Upper lobe of right lung (tissue), 1 donor: ENCODE data around the gene KCNH4. TPM values are rescaled to one million over a fixed set of nuclear protein-coding genes. Genes with fewer than 3 reads are reported as not detected.

Experiments used
- ATAC-seq: fragments of 200-7000 bp; cut with Tn5 transposase; one replicate; pipeline ENCODE4 v1.9.1; 2020; ENCODE audit warnings: mild to moderate bottlenecking, moderate library complexity
- DNase-seq: peaks from one replicate; pipeline ENCODE4 v3.0.0-alpha.2; 2020
- H3K27ac ChIP-seq: fragments of 200-600 bp; one replicate; pipeline ENCODE4 v1.8.0; 2022
- H3K27me3 ChIP-seq: fragments of 200-600 bp; one replicate; pipeline ENCODE4 v1.8.0; 2022; ENCODE audit warnings: mild to moderate bottlenecking
- H3K36me3 ChIP-seq: fragments of 200-600 bp; one replicate; pipeline ENCODE4 v1.8.0; 2022
- H3K4me1 ChIP-seq: fragments of 200-600 bp; one replicate; pipeline ENCODE4 v1.8.0; 2022
- H3K4me3 ChIP-seq: fragments of 200-600 bp; one replicate; pipeline ENCODE4 v1.8.0; 2022; ENCODE audit warnings: mild to moderate bottlenecking
- H3K9me3 ChIP-seq: fragments of 200-600 bp; one replicate; pipeline ENCODE4 v1.8.0; 2022
- CTCF ChIP-seq: fragments of 200-600 bp; IDR thresholded peaks from one replicate; pipeline ENCODE4 v1.8.0; 2022; ENCODE audit warnings: antibody characterized with exemption
- intact Hi-C: fragments of 100-400 bp; cut with DNase I; formaldehyde crosslinking; loops from one replicate; pipeline ENCODE4 v1.11.0; 2022
- total RNA-seq: library from RNA; stranded (reverse); fragmentation: NEBNext Ultra II Directional; extraction: Animal tissue kit (Norgen Biotek cat#: 25700); gene quantifications from one replicate; pipeline ENCODE4 v1.2.1, GENCODE V29; 2021
- donor health status: DM: no; HTN: yes; CAD: no; lungs with severe emphysema.

KCNH4 gene
- total RNA-seq, 1 donor from 2014 or later = 0.26 TPM

DNA sequence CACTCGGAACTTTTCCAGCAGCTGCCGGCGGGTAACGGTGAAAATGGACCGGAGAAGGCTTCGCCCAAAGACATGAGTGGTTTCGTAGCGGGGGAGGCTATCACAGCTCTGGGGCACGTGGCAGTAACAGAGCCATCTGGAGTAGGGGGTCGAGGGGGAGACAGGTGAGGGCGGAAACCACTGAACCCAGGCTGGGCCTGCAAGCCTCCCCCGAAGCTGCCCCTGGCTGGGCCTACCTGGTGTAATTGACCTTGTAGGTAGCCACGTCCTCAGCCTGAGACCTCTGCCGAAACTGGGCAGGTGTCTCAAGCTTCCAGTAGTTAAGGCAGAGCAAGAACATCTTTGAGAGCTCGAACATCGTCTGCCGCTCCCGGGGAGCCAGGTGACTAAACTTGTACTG lies 61.6 kb downstream of the KCNH4 start:
- no peak overlapping the region for H3K27ac ChIP-seq
- DNase-seq (no peak), ATAC-seq (no peak)
- no peaks in the 10 kb centered on the region for H3K9me3 ChIP-seq
- H3K36me3 ChIP-seq = peaks cover 13% of the 10 kb centered on the region
- intact Hi-C loops = loop anchor here (10.0 kb wide), 2 partner anchors 94 to 154 kb away; partner anchors contain the start of genes CNP and NKIRAS2
- H3K27me3 ChIP-seq = no peaks in the 10 kb centered on the region
- H3K4me3 ChIP-seq = no peak overlapping the region
- TF ChIP-seq CTCF = no peak
- H3K4me1 ChIP-seq = peaks cover 21% of the 10 kb centered on the region

DNA sequence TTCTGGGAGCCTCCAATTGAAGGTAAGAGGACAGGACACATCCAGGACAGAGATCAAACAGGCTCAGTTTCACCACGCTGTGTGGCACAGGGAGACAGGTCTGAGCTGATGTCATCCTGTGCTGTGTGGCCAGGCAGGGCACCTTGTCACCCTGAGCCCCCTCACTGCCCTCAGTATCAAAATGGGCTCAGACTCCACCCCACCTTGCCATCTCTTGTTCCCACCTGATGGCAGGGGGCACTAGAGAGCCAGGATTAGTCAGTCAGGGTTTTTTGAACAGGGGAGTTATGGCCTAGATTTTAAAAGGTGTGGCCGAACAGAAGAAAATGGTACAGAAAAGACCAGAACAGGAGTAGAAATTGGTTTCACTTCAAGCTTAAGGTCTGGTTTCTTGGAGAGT lies 62.4 kb downstream of the KCNH4 start:
- ATAC-seq = no peak

GRCh38 chr17:42118126-42118510 lies 62.8 kb downstream of the KCNH4 start:
- ATAC-seq (no peak), DNase-seq (no peak)
- H3K27me3 ChIP-seq = no peaks in the 10 kb centered on the region
- TF ChIP-seq CTCF = no peak
- no peak overlapping the region for H3K27ac ChIP-seq
- H3K4me1 ChIP-seq = peaks cover 24% of the 10 kb centered on the region
- no peaks in the 10 kb centered on the region for H3K9me3 ChIP-seq
- H3K4me3 ChIP-seq = no peak overlapping the region
- intact Hi-C loops = loop anchor here (10.0 kb wide), 2 partner anchors 93 to 153 kb away; partner anchors contain the start of genes CNP and NKIRAS2
- peaks cover 13% of the 10 kb centered on the region for H3K36me3 ChIP-seq

More for the DNA sequence above, 62.4 kb downstream of the KCNH4 start:
- TF ChIP-seq CTCF = peak; percentile 44
- H3K4me1 ChIP-seq = peaks cover 21% of the 10 kb centered on the region
- peaks cover 13% of the 10 kb centered on the region for H3K36me3 ChIP-seq
- H3K4me3 ChIP-seq = no peak overlapping the region
- H3K27me3 ChIP-seq = no peaks in the 10 kb centered on the region
- intact Hi-C loops = loop anchor here (10.0 kb wide), 2 partner anchors 94 to 154 kb away; partner anchors contain the start of genes CNP and NKIRAS2
- H3K9me3 ChIP-seq = no peaks in the 10 kb centered on the region
- no peak for DNase-seq
- no peak overlapping the region for H3K27ac ChIP-seq

DNA sequence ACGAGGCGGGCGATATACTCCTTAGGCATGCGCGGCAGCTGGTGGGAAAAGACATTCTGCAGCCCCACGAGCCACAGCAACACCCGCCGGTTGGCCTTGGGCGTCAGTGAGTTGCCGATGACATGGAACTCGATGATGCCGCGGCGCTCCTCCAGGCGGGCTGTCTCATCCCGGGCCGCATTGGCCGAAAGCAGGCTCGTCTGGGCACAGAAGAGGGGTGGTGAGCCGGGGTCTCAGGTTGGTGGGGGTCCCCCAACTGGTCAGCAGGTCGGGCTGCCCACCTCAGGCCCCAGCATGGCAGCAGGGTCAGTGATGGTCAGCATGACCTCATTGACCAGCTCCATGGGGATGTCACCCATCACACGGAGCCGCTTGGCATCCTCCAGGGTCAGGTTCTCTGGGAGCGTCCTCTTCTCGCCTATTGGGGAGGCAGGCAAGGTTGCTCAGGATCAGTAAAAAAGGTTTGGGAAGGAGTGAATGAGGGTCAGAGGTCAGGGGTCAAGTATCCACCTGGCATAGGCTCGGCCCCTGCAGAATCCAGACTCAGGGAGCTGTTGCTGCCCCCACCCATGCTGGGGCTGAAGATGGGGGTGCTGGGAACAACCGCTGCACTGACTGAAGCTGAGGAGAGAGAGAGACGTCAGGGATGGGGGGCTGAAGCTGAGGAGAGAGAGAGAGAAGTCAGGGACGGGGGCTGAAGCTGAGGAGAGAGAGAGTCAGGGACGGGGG lies 63.4 kb downstream of the KCNH4 start:
- no peak for TF ChIP-seq CTCF
- no peak for DNase-seq
- no peaks in the 10 kb centered on the region for H3K27me3 ChIP-seq
- H3K4me1 ChIP-seq = peaks cover 29% of the 10 kb centered on the region
- peaks cover 13% of the 10 kb centered on the region for H3K36me3 ChIP-seq
- intact Hi-C loops = loop anchor here (10.0 kb wide), 2 partner anchors 93 to 153 kb away; partner anchors contain the start of genes CNP and NKIRAS2
- H3K9me3 ChIP-seq = no peaks in the 10 kb centered on the region
- no peak for ATAC-seq
- H3K4me3 ChIP-seq = no peak overlapping the region
- H3K27ac ChIP-seq = no peak overlapping the region

GRCh38 chr17:42116705-42117396 lies 64.1 kb downstream of the KCNH4 start:
- Histone ChIP-seq H3K27me3 (no peaks in the 10 kb centered on the region), H3K4me1 (peaks cover 22% of the 10 kb centered on the region), H3K4me3 (no peak overlapping the region), H3K27ac (no peak overlapping the region), H3K9me3 (no peaks in the 10 kb centered on the region), H3K36me3 (peaks cover 13% of the 10 kb centered on the region)
- DNase-seq (peak; percentile 86), ATAC-seq (peak; percentile 57)
- peak; percentile 82 for TF ChIP-seq CTCF
- intact Hi-C loops = loop anchor here (10.0 kb wide), 2 partner anchors 92 to 152 kb away; partner anchors contain the start of genes CNP and NKIRAS2
